B cell (primary cell): ENCODE results near the gene GC. TPM values are rescaled to one million over a fixed set of nuclear protein-coding genes. Genes with fewer than 3 reads are reported as not detected.

Experiments
- ATAC-seq: fragments of 200-7000 bp; cut with Tn5 transposase; one replicate; pipeline ENCODE4 v1.10.0; 2021; ENCODE audit warnings: low read depth, mild to moderate bottlenecking, moderate number of reproducible peaks, moderate library complexity
- CTCF ChIA-PET: fragments of 350-600 bp; sonication (Branson Sonifier 250); formaldehyde crosslinking; loops from one replicate; lab custom pipeline; 2021; ENCODE audit warnings: antibody characterized with exemption, inconsistent platforms; lab: Charles Lee
- POLR2A ChIA-PET: fragments of 350-600 bp; sonication (Branson Sonifier 250); formaldehyde crosslinking; loops from one replicate; lab custom pipeline; 2021; ENCODE audit warnings: antibody characterized with exemption; lab: Charles Lee
- DNase-seq: peaks from one replicate; pipeline ENCODE4 v3.0.0; 2013
- H2AFZ ChIP-seq: 2 replicates; pipeline ENCODE4 v1.6.1; 2012; ENCODE audit warnings: mild to moderate bottlenecking, low read depth, low read length; ENCODE audit not compliant: insufficient read depth, poor library complexity, severe bottlenecking
- H3K27ac ChIP-seq, 2 donors: 1 replicate in 1 of 2; 2 replicates in 1 of 2; pipeline ENCODE4 v1.5.1; 2012 to 2013; ENCODE audit warnings: low read length in 2 of 2, mild to moderate bottlenecking in 2 of 2, moderate library complexity in 1 of 2
- H3K27me3 ChIP-seq, 4 experiments: fragments of 200-600 bp in 1 of 4; sonication (generic) in 1 of 4; replicated peaks in 1 of 4; 1 replicate in 2 of 4; 2 replicates in 2 of 4; pipeline versions ENCODE4 v1.6.1 to v1.7.0; 2013 to 2016; ENCODE audit warnings: low read length in 3 of 4, mild to moderate bottlenecking in 2 of 4, mixed read lengths in 1 of 4, moderate library complexity in 1 of 4; ENCODE audit not compliant: insufficient read depth in 4 of 4, control insufficient read depth in 3 of 4; ENCODE audit errors: control extremely low read depth in 1 of 4
- H3K36me3 ChIP-seq, 2 experiments: replicated peaks in 1 of 2; 1 replicate in 1 of 2; 2 replicates in 1 of 2; pipeline versions ENCODE4 v1.6.1 to v1.7.1; 2013; ENCODE audit warnings: low read length in 1 of 2; ENCODE audit not compliant: insufficient read depth in 2 of 2, control insufficient read depth in 1 of 2; ENCODE audit errors: control extremely low read depth in 1 of 2, extremely low read depth in 1 of 2
- H3K4me1 ChIP-seq, 2 donors: fragments of 200-600 bp in 1 of 2; sonication (generic) in 1 of 2; 1 replicate in 1 of 2; 2 replicates in 1 of 2; pipeline versions ENCODE4 v1.5.1 to v1.6.1; 2013 to 2017; ENCODE audit warnings: low read length in 2 of 2; ENCODE audit not compliant: control insufficient read depth in 2 of 2, insufficient read depth in 2 of 2
- H3K4me2 ChIP-seq: replicated peaks from 2 replicates; pipeline ENCODE3; 2012; ENCODE audit warnings: mild to moderate bottlenecking, low read depth, low read length; ENCODE audit not compliant: poor library complexity, severe bottlenecking
- H3K4me3 ChIP-seq, 5 experiments: fragments of 200-600 bp in 1 of 5; sonication (generic) in 1 of 5; 1 replicate in 3 of 5; 2 replicates in 2 of 5; pipeline versions ENCODE4 v1.5.1 to v1.7.0; 2011 to 2016; ENCODE audit warnings: low read length in 4 of 5, mild to moderate bottlenecking in 4 of 5, low read depth in 2 of 5, control low read depth in 1 of 5, moderate library complexity in 1 of 5; ENCODE audit not compliant: insufficient read depth in 1 of 5; ENCODE audit errors: control extremely low read depth in 1 of 5, extremely low read depth in 1 of 5
- H3K79me2 ChIP-seq: fragments of 200-600 bp; sonication (generic); one replicate; pipeline ENCODE4 v1.6.0; 2016; ENCODE audit warnings: low read length; ENCODE audit not compliant: control insufficient read depth, insufficient read depth
- H3K9ac ChIP-seq: fragments of 200-600 bp; sonication (generic); 2 replicates; pipeline ENCODE4 v1.6.1; 2017; ENCODE audit warnings: mild to moderate bottlenecking, low read length, moderate library complexity
- H3K9me3 ChIP-seq, 3 donors: one replicate each; pipeline versions ENCODE4 v1.6.1 to v1.7.1; 2013; ENCODE audit warnings: low read length in 2 of 3; ENCODE audit not compliant: control insufficient read depth in 2 of 3, insufficient read depth in 1 of 3; ENCODE audit errors: control extremely low read depth in 1 of 3
- H4K20me1 ChIP-seq: 2 replicates; pipeline ENCODE4 v1.6.0; 2012; ENCODE audit warnings: mild to moderate bottlenecking, low read length; ENCODE audit not compliant: insufficient read depth, control insufficient read depth, poor library complexity, severe bottlenecking
- H3K27ac Mint-ChIP-seq: one replicate; pipeline ENCODE4 v1.8.0; 2021; ENCODE audit warnings: mixed read lengths
- H3K27me3 Mint-ChIP-seq: one replicate; pipeline ENCODE4 v1.8.0; 2021; ENCODE audit warnings: mixed read lengths
- H3K4me1 Mint-ChIP-seq: one replicate; pipeline ENCODE4 v1.8.0; 2021; ENCODE audit warnings: mixed read lengths
- H3K4me3 Mint-ChIP-seq: one replicate; pipeline ENCODE4 v1.8.0; 2021; ENCODE audit warnings: mixed read lengths
- H3K9me3 Mint-ChIP-seq: one replicate; pipeline ENCODE4 v1.8.0; 2022; ENCODE audit warnings: mixed read lengths; ENCODE audit not compliant: insufficient read depth
- EZH2 ChIP-seq: IDR thresholded peaks from 2 replicates; pipeline ENCODE4 v1.6.1; 2012; ENCODE audit warnings: borderline replicate concordance, low read depth, mild to moderate bottlenecking, moderate library complexity, low read length; ENCODE audit not compliant: insufficient read depth, poor library complexity, severe bottlenecking
- WGBS: methylation state at CpG from one replicate; pipeline ENCODE4 v1.1.5; 2013; ENCODE audit warnings: missing lambda C conversion rate; ENCODE audit not compliant: insufficient coverage; 5-methylcytosine and 5-hydroxymethylcytosine counted together
- intact Hi-C: fragments of 100-400 bp; cut with micrococcal nuclease; formaldehyde crosslinking; loops from one replicate; pipeline ENCODE4 v1.10.0; 2022
- polyA plus RNA-seq: library from polyadenylated mRNA; depleted of rRNA; stranded (reverse); fragments of >200 nt; gene quantifications from 2 replicates; pipeline ENCODE4 v1.2.3, GENCODE V29; 2012
- total RNA-seq, 2 donors: library from RNA; stranded (reverse); fragments of 120-200 nt in 1 of 2; gene quantifications; 1 replicate in 1 of 2; 2 replicates in 1 of 2; pipeline versions ENCODE4 v1.2.3 to v1.2.4, GENCODE V29; 2013 to 2022
- TF ChIP-seq, protein P1 (sequence below): fragments of 200-600 bp; IDR thresholded peaks from one replicate; pipeline ENCODE4 v1.8.0; 2022; ENCODE audit warnings: antibody characterized with exemption, mild to moderate bottlenecking

The GC gene
- total and polyA plus RNA-seq, 2 donors (not counting 1 experiment from before 2014, with no cell fraction given) = not detected

DNA sequence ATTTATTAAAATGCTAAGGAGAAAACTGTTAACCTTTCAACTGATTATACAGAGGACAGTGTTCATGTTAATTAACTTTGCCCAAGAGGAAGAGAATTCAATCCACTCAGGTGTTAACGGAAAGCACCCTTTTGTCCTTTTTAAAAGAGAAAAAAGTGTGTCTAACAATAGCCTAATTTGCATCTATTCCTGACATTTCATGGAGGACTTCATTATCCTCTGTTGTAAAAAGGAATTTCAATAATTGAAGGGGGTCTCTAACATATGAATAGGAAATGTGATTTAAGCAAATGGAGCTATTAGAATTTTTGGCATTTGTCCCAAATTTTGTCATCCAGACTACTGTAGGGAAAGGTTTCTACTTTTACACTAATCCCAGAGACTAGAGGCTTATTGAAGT is 44.6 kb upstream of the GC start:
- Mint-ChIP-seq H3K4me3 (no peak overlapping the region), H3K27me3 (no peaks in the 10 kb centered on the region), H3K9me3 (no peaks in the 10 kb centered on the region), H3K4me1 (no peaks in the 10 kb centered on the region), H3K27ac (no peak overlapping the region)
- Histone ChIP-seq H3K79me2 (no peaks in the 10 kb centered on the region), H3K36me3 (no peaks in the 10 kb centered on the region), H3K4me3 (no peak overlapping the region), H3K9me3 (peaks cover 0 to 4% (median 0%) of the 10 kb centered on the region in 3 donors), H3K27ac (no peak overlapping the region), H3K4me1 (no peaks in the 10 kb centered on the region), H3K4me2 (no peak overlapping the region), H4K20me1 (no peaks in the 10 kb centered on the region), H3K27me3 (no peaks in the 10 kb centered on the region), H2AFZ (no peak overlapping the region), H3K9ac (no peak overlapping the region)
- intact Hi-C loops = no loop called here
- CTCF ChIA-PET = no interaction called here
- DNase-seq = no peak
- ATAC-seq = no peak
- TF ChIP-seq EZH2 = no peak
- TF ChIP-seq, protein P1, sequence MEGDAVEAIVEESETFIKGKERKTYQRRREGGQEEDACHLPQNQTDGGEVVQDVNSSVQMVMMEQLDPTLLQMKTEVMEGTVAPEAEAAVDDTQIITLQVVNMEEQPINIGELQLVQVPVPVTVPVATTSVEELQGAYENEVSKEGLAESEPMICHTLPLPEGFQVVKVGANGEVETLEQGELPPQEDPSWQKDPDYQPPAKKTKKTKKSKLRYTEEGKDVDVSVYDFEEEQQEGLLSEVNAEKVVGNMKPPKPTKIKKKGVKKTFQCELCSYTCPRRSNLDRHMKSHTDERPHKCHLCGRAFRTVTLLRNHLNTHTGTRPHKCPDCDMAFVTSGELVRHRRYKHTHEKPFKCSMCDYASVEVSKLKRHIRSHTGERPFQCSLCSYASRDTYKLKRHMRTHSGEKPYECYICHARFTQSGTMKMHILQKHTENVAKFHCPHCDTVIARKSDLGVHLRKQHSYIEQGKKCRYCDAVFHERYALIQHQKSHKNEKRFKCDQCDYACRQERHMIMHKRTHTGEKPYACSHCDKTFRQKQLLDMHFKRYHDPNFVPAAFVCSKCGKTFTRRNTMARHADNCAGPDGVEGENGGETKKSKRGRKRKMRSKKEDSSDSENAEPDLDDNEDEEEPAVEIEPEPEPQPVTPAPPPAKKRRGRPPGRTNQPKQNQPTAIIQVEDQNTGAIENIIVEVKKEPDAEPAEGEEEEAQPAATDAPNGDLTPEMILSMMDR = no peak
- POLR2A ChIA-PET = no interaction called here
- no CpG with 5 or more reads among the region's 1 CpG for WGBS

DNA sequence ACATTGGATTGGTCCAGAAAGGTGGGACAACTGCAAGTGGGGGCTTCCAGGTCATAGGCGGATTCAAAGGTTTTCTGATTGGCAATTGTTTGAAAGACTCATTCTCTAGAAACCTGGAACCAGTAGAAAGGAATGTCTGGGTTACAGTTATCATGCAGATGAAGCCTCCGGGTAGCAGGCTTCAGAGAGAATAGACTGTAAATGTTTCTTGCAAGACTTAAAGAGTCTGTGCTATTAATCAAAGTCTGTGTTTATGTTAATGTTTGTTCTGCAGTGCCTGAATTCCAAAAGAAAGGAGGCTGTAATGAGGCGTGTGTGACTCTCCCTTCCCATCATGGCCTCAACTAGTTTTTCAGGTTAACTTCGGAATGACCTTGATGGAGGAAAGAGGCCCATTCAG is 43.9 kb upstream of the GC start:
- Histone ChIP-seq H3K4me2 (no peak overlapping the region), H3K9me3 (no peaks in the 10 kb centered on the region), H3K9ac (no peak overlapping the region), H3K27ac (no peak overlapping the region), H3K4me1 (no peaks in the 10 kb centered on the region), H2AFZ (no peak overlapping the region), H4K20me1 (no peaks in the 10 kb centered on the region), H3K4me3 (no peak overlapping the region), H3K36me3 (no peaks in the 10 kb centered on the region), H3K79me2 (no peaks in the 10 kb centered on the region), H3K27me3 (no peaks in the 10 kb centered on the region)
- Mint-ChIP-seq H3K4me1 (no peaks in the 10 kb centered on the region), H3K27me3 (no peaks in the 10 kb centered on the region), H3K4me3 (no peak overlapping the region), H3K27ac (no peak overlapping the region), H3K9me3 (no peaks in the 10 kb centered on the region)
- DNase-seq = no peak
- POLR2A ChIA-PET = no interaction called here
- CTCF ChIA-PET = no interaction called here
- no peak for ATAC-seq
- 84% methylated on average over 3 of the region's 4 CpGs for WGBS
- no peak for TF ChIP-seq EZH2
- TF ChIP-seq, protein P1 = no peak
- intact Hi-C loops = no loop called here
